ENCODE data around the gene HES6. TPM values are rescaled to one million over a fixed set of nuclear protein-coding genes. Genes with fewer than 3 reads are reported as not detected.

Gene HES6
- total RNA-seq, 2 donors from 2014 or later, result 2.5 to 12.3 TPM

GRCh38 chr2:238203094-238203972, 36.5 kb downstream of the HES6 start, which contains the start of gene ILKAP:
Gene ILKAP (minus strand): TSS chr2:238203695. CDS start chr2:238203553, 142 bp downstream.
- peak within 1 kb of the TSS; percentile 84 for H3K4me3 ChIP-seq
- no peaks in the 10 kb centered on the region for H3K36me3 ChIP-seq
- H3K4me1 ChIP-seq (ENCODE audit: control insufficient read depth in 1 of 2, low read depth in 2 of 2), result peaks cover 26 to 41% of the 10 kb centered on the region in 2 donors
- no peaks in the 10 kb centered on the region for H3K27me3 ChIP-seq (replicated peaks; ENCODE audit: insufficient read depth)
- ATAC-seq (ENCODE audit: insufficient number of reproducible peaks, low FRiP score, low read depth) (peak; percentile 89), DNase-seq (ENCODE audit: low spot score) (peak; percentile 33)
- TF ChIP-seq, protein P1, sequence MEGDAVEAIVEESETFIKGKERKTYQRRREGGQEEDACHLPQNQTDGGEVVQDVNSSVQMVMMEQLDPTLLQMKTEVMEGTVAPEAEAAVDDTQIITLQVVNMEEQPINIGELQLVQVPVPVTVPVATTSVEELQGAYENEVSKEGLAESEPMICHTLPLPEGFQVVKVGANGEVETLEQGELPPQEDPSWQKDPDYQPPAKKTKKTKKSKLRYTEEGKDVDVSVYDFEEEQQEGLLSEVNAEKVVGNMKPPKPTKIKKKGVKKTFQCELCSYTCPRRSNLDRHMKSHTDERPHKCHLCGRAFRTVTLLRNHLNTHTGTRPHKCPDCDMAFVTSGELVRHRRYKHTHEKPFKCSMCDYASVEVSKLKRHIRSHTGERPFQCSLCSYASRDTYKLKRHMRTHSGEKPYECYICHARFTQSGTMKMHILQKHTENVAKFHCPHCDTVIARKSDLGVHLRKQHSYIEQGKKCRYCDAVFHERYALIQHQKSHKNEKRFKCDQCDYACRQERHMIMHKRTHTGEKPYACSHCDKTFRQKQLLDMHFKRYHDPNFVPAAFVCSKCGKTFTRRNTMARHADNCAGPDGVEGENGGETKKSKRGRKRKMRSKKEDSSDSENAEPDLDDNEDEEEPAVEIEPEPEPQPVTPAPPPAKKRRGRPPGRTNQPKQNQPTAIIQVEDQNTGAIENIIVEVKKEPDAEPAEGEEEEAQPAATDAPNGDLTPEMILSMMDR (IDR thresholded peaks at IDR 0.05), result no peak
- H3K9me3 ChIP-seq, result no peaks in the 10 kb centered on the region
- H3K27ac ChIP-seq, result peak within 1 kb of the TSS; percentile 87 to 92

- Histone ChIP-seq H3K4me1 (ENCODE audit: control insufficient read depth in 1 of 2, low read depth in 2 of 2) (peaks cover 26 to 47% of the 10 kb centered on the region in 2 donors), H3K27me3 (replicated peaks; ENCODE audit: insufficient read depth) (no peaks in the 10 kb centered on the region), H3K4me3 (peak overlapping the region; percentile 84), H3K27ac (peak overlapping the region; percentile 87 to 92), H3K9me3 (no peaks in the 10 kb centered on the region), H3K36me3 (no peaks in the 10 kb centered on the region)
- no peak for ATAC-seq (ENCODE audit: insufficient number of reproducible peaks, low FRiP score, low read depth)
- no peak for DNase-seq (ENCODE audit: low spot score)
- TF ChIP-seq, protein P1 (IDR thresholded peaks at IDR 0.05), result no peak
These were observed 37.3 kb downstream of the HES6 start for GRCh38 chr2:238202326-238203093.

DNA sequence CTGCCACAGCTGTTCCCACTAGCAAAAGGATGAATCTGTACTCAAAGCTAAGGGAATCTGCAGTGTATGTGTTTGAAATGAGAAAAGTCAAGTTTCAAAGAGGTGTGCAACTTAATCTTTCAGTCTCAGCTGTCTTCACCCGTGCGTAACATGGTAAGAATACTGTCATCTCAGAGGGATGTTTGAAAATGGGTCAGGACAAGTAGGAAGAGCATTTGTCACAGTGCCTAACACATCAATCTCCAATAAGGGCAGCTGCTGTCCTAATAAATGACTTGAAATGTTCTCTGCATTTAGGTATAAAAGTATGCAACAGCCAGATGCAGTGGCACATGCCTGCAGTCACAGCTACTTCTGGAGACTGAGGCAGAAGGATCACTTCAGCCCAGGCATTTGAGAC, 49.4 kb downstream of the HES6 start:
- no peak for DNase-seq (ENCODE audit: low spot score)
- Histone ChIP-seq H3K4me3 (no peak overlapping the region), H3K9me3 (no peaks in the 10 kb centered on the region), H3K27ac (no peak overlapping the region), H3K27me3 (replicated peaks; ENCODE audit: insufficient read depth) (no peaks in the 10 kb centered on the region), H3K4me1 (ENCODE audit: control insufficient read depth in 1 of 2, low read depth in 2 of 2) (no peaks in the 10 kb centered on the region), H3K36me3 (peaks cover 76% of the 10 kb centered on the region)
- ATAC-seq (ENCODE audit: insufficient number of reproducible peaks, low FRiP score, low read depth), result no peak
- TF ChIP-seq, protein P1 (IDR thresholded peaks at IDR 0.05), result no peak

Other genes starting within 250 kb of the HES6 start
- gene SCLY, start 179.0 kb downstream of the HES6 start, total RNA-seq, result 10 to 100 TPM; 13.3 to 33.7 TPM
- gene ESPNL, start 139.7 kb downstream of the HES6 start, total RNA-seq, result under 1 TPM in 1 of 2 donors, not detected in 1; 0.35 TPM
- 10 to 100 TPM; 18.3 to 33.4 TPM for gene KLHL30, start 101.4 kb downstream of the HES6 start, total RNA-seq
- 1 to 10 TPM; 1.3 to 1.5 TPM for gene ERFE, start 81.1 kb downstream of the HES6 start, total RNA-seq
- 10 to 100 TPM; 28.6 to 58.0 TPM for gene ILKAP, start 36.3 kb downstream of the HES6 start, total RNA-seq
- 10 to 100 TPM; 14.2 to 26.2 TPM for gene PER2, start 48.6 kb upstream of the HES6 start, total RNA-seq
- 10 to 100 TPM; 19.4 to 23.7 TPM for gene TRAF3IP1, start 80.5 kb upstream of the HES6 start, total RNA-seq
- 10 to 100 TPM; 30.3 to 48.7 TPM for gene ASB1, start 186.9 kb upstream of the HES6 start, total RNA-seq